ENCODE data around the gene UNC5B.

The UNC5B gene

DNA sequence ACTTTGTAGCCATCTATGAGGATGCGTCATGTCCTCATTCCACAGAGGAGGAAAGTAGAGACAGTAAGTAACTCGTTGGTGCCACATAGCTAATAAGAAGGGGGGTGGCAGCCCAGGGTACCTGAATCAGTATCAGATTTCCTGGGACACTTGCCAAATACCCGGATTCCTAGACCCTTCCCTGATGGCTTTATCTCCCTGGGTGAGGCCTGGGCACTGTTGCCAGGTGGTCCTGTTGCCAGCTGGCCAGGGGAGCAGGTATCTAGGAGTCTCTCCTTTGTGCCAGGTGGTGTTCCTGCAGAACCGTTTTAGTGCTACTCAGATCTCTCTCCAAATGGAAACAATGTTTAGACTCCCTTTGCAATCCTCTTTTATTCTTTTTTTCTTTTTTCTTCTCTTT, 119.4 kb downstream of the UNC5B start:
- Histone ChIP-seq H3K79me2 (ENCODE audit: control insufficient read depth, insufficient read depth, low read length, unreplicated experiment) (no peaks in the 10 kb centered on the region), H3K27me3 (ENCODE audit: insufficient read depth, low read length) (no peaks in the 10 kb centered on the region), H3K4me1 (ENCODE audit: control insufficient read depth, insufficient read depth, low read length, unreplicated experiment) (no peaks in the 10 kb centered on the region), H2AFZ (ENCODE audit: low read length, unreplicated experiment) (no peak overlapping the region), H3K4me3 (ENCODE audit: low read depth, low read length) (no peak overlapping the region), H3K27ac (ENCODE audit: low read depth, low read length) (no peak overlapping the region), H3K36me3 (ENCODE audit: insufficient read depth, low read length) (no peaks in the 10 kb centered on the region)

DNA sequence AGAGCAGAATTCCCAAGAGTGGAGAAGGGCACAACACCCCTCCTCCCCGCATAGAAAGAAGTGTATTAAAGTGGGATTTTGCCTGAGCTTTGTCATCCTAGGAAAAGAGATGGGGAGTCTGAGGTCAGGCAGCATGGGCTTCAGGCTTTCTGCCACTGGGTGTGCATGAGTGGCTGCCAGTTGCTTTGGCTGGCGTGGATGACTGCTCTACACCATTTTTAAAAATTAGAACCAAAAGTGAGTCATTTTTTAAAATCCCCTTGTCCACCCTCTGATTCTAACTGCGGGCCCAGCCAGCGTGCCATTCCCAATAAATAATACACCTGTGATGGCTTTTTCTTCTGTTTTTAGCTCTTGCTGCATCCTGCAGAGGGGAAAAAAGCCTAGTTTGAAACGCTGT, 120.1 kb downstream of the UNC5B start:
- Histone ChIP-seq H3K36me3 (ENCODE audit: insufficient read depth, low read length) (no peaks in the 10 kb centered on the region), H2AFZ (ENCODE audit: low read length, unreplicated experiment) (no peak overlapping the region), H3K4me3 (ENCODE audit: low read depth, low read length) (no peak overlapping the region), H3K4me1 (ENCODE audit: control insufficient read depth, insufficient read depth, low read length, unreplicated experiment) (no peaks in the 10 kb centered on the region), H3K27me3 (ENCODE audit: insufficient read depth, low read length) (no peaks in the 10 kb centered on the region), H3K27ac (ENCODE audit: low read depth, low read length) (no peak overlapping the region), H3K79me2 (ENCODE audit: control insufficient read depth, insufficient read depth, low read length, unreplicated experiment) (no peaks in the 10 kb centered on the region)

DNA sequence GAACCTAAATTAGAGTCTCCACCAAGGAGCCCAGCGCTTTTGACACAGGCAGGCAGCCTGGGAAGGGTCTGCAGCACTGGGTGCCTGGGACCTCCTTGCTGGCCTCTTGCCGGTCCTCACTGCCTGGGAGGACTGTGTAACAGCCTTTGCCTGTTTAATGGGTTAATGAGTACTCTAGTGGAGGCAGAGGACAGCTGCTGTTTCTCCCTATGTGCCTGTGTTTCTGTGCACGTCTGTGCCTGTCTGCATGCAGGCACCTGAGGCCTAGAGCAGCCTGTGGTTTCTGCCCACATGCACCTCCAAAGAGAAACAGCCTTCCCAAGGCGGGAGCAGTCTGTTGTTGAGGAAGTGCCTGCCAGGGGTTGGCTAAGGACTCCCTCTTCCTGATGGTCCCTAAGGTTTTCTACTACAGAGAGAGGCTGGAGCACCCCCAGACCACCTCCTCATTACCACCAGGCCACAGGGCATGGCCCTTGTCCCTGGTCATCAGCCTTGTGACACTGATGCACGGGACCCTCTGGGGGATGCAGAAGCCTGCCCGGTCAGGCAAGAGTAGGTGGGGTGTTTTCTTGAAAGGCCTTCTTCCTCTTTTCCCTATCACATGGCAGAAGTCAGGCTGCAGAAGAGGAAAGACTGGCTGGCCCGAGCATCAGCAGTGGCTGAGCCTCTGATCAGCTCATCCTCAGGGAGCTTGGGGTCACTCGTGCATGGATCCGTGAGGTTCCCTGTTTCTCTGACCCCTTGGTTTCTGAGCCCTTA, 120.9 kb downstream of the UNC5B start:
- H3K79me2 ChIP-seq (ENCODE audit: control insufficient read depth, insufficient read depth, low read length, unreplicated experiment) = no peaks in the 10 kb centered on the region
- H3K36me3 ChIP-seq (ENCODE audit: insufficient read depth, low read length) = no peaks in the 10 kb centered on the region
- H3K27me3 ChIP-seq (ENCODE audit: insufficient read depth, low read length) = no peaks in the 10 kb centered on the region
- no peak overlapping the region for H3K27ac ChIP-seq (ENCODE audit: low read depth, low read length)
- no peak overlapping the region for H2AFZ ChIP-seq (ENCODE audit: low read length, unreplicated experiment)
- no peak overlapping the region for H3K4me3 ChIP-seq (ENCODE audit: low read depth, low read length)
- no peaks in the 10 kb centered on the region for H3K4me1 ChIP-seq (ENCODE audit: control insufficient read depth, insufficient read depth, low read length, unreplicated experiment)

DNA sequence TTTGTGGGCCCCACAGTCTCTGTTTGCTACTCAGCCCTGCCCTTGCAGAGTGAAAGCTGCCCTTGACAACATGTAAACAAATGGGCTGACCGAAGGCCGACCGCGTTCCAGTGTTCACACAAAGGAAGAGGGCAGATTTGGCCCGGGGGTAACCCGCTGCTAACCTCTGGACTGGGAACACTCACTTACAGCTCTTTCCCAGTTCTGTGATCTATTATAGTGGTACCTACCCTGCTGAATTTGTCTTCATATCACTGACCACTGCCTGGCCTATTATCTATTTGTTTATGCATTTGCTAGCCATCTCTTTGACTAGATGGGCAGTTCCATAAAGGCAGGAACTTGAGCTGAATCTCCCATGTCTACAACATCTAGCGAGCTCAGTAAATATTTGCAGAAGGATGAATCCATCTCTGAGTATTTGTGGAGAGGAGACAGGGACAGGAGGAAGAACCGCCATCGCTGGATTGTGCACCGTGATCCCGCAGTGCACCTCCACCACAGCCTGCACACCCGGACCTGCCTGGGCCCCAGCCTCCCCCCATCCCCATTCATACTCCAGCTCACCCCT, 121.9 kb downstream of the UNC5B start:
- H2AFZ ChIP-seq (ENCODE audit: low read length, unreplicated experiment) = no peak overlapping the region
- H3K79me2 ChIP-seq (ENCODE audit: control insufficient read depth, insufficient read depth, low read length, unreplicated experiment) = no peaks in the 10 kb centered on the region
- no peaks in the 10 kb centered on the region for H3K27me3 ChIP-seq (ENCODE audit: insufficient read depth, low read length)
- no peak overlapping the region for H3K27ac ChIP-seq (ENCODE audit: low read depth, low read length)
- no peaks in the 10 kb centered on the region for H3K36me3 ChIP-seq (ENCODE audit: insufficient read depth, low read length)
- H3K4me3 ChIP-seq (ENCODE audit: low read depth, low read length) = no peak overlapping the region
- no peaks in the 10 kb centered on the region for H3K4me1 ChIP-seq (ENCODE audit: control insufficient read depth, insufficient read depth, low read length, unreplicated experiment)

DNA sequence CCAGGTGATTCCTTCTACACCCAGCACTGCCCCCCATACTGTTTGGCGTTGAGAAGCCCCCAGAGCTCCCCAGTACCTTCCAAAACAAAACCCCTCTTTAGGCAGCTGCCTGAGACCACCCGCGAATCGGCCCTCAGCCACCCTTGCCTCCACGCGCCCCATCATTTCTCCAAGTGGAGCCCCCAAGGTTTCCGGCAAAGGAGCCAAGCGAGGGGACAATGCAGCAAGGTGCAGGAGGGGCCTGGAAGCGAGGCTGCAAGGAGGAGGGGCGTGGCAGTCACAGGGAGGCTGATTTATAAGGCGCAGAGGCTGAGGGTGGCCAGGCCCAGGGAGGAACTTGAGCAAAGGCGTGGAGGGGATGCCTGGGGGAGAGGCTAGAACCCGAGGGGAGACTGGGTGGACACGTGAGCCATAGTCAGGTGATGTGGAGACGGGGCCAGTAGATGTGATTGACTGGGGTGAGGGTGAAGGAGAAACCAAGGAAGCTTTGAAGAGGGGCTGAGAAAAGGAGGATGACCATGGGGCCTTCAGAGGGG, 122.9 kb downstream of the UNC5B start:
- Histone ChIP-seq H3K4me1 (ENCODE audit: control insufficient read depth, insufficient read depth, low read length, unreplicated experiment) (no peaks in the 10 kb centered on the region), H2AFZ (ENCODE audit: low read length, unreplicated experiment) (no peak overlapping the region), H3K79me2 (ENCODE audit: control insufficient read depth, insufficient read depth, low read length, unreplicated experiment) (no peaks in the 10 kb centered on the region), H3K36me3 (ENCODE audit: insufficient read depth, low read length) (no peaks in the 10 kb centered on the region), H3K4me3 (ENCODE audit: low read depth, low read length) (no peak overlapping the region), H3K27ac (ENCODE audit: low read depth, low read length) (no peak overlapping the region), H3K27me3 (ENCODE audit: insufficient read depth, low read length) (no peaks in the 10 kb centered on the region)

DNA sequence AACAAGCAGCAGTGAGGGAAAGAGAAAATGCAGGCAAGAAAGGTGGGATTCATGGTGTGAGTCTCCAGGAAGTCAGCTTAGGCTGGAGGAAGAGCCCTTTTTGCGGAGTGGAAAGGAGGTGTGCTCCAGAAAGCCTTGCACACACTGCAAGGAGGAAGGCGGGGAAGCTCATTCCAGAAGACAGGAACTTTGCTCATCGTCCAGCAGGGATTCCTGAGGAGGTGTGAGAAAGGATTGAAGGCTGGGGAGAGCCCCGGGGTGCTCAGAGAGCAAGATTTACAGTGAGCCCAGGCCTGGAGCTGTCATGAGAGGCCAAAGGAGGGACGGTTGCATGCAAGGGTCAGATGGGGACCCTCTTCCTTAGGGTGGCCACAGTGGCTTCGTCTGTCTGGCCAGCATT, 124.3 kb downstream of the UNC5B start:
- H2AFZ ChIP-seq (ENCODE audit: low read length, unreplicated experiment) = no peak overlapping the region
- no peaks in the 10 kb centered on the region for H3K4me1 ChIP-seq (ENCODE audit: control insufficient read depth, insufficient read depth, low read length, unreplicated experiment)

DNA sequence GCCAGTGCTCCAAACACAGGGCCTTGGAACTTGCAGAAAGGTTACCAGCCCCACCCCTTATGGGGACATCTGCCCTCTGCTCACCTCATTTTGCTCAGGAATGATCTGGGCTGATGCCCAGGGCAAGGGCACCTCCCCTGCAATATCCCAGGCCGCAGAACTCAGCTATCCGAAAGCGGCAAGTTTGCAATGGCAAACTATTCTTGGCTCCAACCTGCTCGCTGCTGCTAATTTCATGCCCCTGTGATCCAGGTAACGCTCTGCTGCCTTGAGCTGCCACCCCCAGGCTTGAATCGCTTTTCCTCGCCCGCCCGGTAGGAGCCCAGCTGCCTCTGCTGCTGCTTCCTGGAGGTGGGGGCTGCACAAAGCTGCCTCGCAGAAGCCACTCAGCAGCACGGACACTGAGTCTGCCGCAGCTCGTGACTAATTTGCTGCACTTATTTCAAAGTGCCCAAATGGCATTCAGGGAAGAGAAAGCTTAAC, 124.9 kb downstream of the UNC5B start:
- Histone ChIP-seq H2AFZ (ENCODE audit: low read length, unreplicated experiment) (no peak overlapping the region), H3K27ac (ENCODE audit: low read depth, low read length) (no peak overlapping the region), H3K4me3 (ENCODE audit: low read depth, low read length) (no peak overlapping the region), H3K36me3 (ENCODE audit: insufficient read depth, low read length) (no peaks in the 10 kb centered on the region), H3K4me1 (ENCODE audit: control insufficient read depth, insufficient read depth, low read length, unreplicated experiment) (no peaks in the 10 kb centered on the region), H3K79me2 (ENCODE audit: control insufficient read depth, insufficient read depth, low read length, unreplicated experiment) (no peaks in the 10 kb centered on the region), H3K27me3 (ENCODE audit: insufficient read depth, low read length) (no peaks in the 10 kb centered on the region)

More for the DNA sequence above, 124.3 kb downstream of the UNC5B start:
- Histone ChIP-seq H3K79me2 (ENCODE audit: control insufficient read depth, insufficient read depth, low read length, unreplicated experiment) (no peaks in the 10 kb centered on the region), H3K27me3 (ENCODE audit: insufficient read depth, low read length) (no peaks in the 10 kb centered on the region), H3K36me3 (ENCODE audit: insufficient read depth, low read length) (no peaks in the 10 kb centered on the region), H3K4me3 (ENCODE audit: low read depth, low read length) (no peak overlapping the region), H3K27ac (ENCODE audit: low read depth, low read length) (no peak overlapping the region)

DNA sequence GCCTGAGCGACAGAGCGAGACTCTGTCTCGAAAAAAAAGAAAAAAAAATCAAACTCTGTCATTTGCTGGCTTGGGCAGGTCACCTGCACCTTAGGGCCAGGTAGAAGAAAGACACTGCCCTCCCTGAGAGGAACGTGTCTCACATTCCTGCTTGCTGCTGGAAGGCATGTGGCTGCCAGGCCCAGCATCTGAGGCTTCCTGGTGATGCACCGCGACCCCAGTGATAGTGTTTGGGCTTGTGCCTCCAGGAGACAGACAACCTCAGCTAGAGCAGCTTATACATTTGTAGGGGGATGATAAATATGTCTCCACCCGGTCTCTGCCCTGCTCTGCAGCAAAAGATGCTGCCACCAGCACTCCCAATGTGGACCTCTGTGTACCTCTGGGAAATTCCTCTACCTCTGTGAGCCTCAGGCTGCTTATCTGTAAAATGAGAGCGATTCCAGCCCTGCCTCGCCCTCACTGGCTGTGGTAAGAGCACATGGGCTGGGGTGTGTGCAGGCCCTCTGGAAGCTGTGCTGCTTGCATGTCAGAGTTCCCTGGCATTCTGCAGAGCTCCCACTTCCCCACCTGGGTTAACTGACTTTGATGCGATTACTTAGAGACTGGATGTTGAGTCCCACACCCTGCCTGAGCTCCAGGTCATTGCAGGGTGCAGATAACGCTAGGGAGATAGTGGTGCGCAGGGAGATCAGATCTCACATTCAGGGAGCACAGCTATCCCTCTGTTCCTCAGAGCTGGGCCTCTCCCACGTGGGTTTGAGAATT, 126.5 kb downstream of the UNC5B start:
- Histone ChIP-seq H3K36me3 (ENCODE audit: insufficient read depth, low read length) (no peaks in the 10 kb centered on the region), H3K4me1 (ENCODE audit: control insufficient read depth, insufficient read depth, low read length, unreplicated experiment) (no peaks in the 10 kb centered on the region), H3K27me3 (ENCODE audit: insufficient read depth, low read length) (no peaks in the 10 kb centered on the region), H2AFZ (ENCODE audit: low read length, unreplicated experiment) (no peak overlapping the region), H3K27ac (ENCODE audit: low read depth, low read length) (no peak overlapping the region), H3K4me3 (ENCODE audit: low read depth, low read length) (no peak overlapping the region), H3K79me2 (ENCODE audit: control insufficient read depth, insufficient read depth, low read length, unreplicated experiment) (no peaks in the 10 kb centered on the region)

DNA sequence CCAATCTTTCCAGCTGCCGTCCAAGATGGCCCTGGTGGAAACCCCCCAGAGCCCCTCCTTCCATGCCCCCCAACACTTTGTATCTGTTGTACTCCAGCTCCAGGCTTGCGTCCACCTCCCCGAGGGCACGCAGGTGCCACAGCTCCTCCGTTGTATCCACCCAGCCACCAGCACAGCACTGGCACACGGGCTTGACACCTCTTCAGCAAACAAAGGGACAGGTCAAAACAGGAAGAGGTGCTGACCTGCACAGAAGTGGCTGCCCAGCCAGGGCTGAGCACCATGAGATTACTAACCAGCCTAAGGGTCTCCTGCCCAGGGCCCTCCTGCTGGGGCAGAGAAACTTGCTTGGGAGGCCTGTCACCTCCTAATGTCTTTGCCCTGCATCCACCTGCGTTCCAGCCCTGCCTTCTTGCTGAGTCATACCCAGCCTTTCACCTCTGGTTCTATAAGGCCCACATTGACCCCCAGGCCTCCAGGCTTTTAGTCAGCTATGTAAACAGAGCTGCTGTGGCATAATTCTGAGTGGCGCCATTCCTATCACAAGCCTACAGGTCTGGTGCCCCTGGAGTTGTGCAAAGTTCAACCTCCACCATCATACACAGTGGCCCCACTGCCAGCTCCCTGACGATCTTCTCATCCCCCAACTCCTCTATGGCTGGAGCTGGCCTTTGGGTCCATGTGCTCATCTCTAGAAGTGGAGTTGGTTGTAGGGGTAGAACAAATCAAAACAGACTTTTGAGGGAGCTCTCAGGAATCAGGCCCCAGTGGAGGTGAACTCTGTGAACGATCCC, 127.6 kb downstream of the UNC5B start:
- Histone ChIP-seq H3K27ac (ENCODE audit: low read depth, low read length) (no peak overlapping the region), H3K4me3 (ENCODE audit: low read depth, low read length) (no peak overlapping the region), H2AFZ (ENCODE audit: low read length, unreplicated experiment) (no peak overlapping the region), H3K4me1 (ENCODE audit: control insufficient read depth, insufficient read depth, low read length, unreplicated experiment) (no peaks in the 10 kb centered on the region), H3K27me3 (ENCODE audit: insufficient read depth, low read length) (no peaks in the 10 kb centered on the region), H3K79me2 (ENCODE audit: control insufficient read depth, insufficient read depth, low read length, unreplicated experiment) (no peaks in the 10 kb centered on the region), H3K36me3 (ENCODE audit: insufficient read depth, low read length) (no peaks in the 10 kb centered on the region)

Data from ACC112 (cell line).